Urothelium cell line (cell line): ENCODE measurements around the gene FAM168A.

ENCODE experiments used
- DNase-seq: peaks from one replicate; pipeline ENCODE4 v3.0.0; 2011; ENCODE audit warnings: low spot score, mixed read lengths
- FAIRE-seq: peaks from 2 replicates; lab custom pipeline; 2011; peaks lifted over from hg19 to GRCh38; lab: Jason Lieb, UNC

FAM168A gene

GRCh38 chr11:73597956-73598718 is at the start of gene FAM168A:
FAM168A (minus strand) TSS chr11:73598112; CDS start chr11:73468474, 129,638 bp downstream.
- peak; percentile 97 for DNase-seq
- peak; percentile 63 for FAIRE-seq

GRCh38 chr11:73647459-73648100 is 49.7 kb upstream of the FAM168A start:
- FAIRE-seq: no peak
- peak; percentile 82 for DNase-seq

GRCh38 chr11:73645972-73646631 is 48.2 kb upstream of the FAM168A start, which contains the start of gene PLEKHB1:
PLEKHB1 (plus strand) TSS chr11:73646581; CDS start chr11:73646609, 28 bp downstream.
- DNase-seq: no peak

GRCh38 chr11:73645121-73645969 is 47.4 kb upstream of the FAM168A start:
- FAIRE-seq (no peak), DNase-seq (no peak)

More at GRCh38 chr11:73645972-73646631, 48.2 kb upstream of the FAM168A start, which contains the start of gene PLEKHB1:
- FAIRE-seq: no peak

- FAIRE-seq: no peak
- DNase-seq: no peak
These were observed 43.8 kb upstream of the FAM168A start for GRCh38 chr11:73641668-73642067.

GRCh38 chr11:73640592-73640991 is 42.7 kb upstream of the FAM168A start:
- no peak for DNase-seq
- FAIRE-seq: no peak

- DNase-seq: no peak
- FAIRE-seq: no peak
These were observed 39.1 kb upstream of the FAM168A start for GRCh38 chr11:73637012-73637411.

GRCh38 chr11:73636249-73636648 is 38.3 kb upstream of the FAM168A start:
- no peak for FAIRE-seq

GRCh38 chr11:73635721-73636120 is 37.8 kb upstream of the FAM168A start:
- FAIRE-seq (no peak), DNase-seq (no peak)

More at GRCh38 chr11:73636249-73636648, 38.3 kb upstream of the FAM168A start:
- no peak for DNase-seq

GRCh38 chr11:73633999-73634398 is 36.1 kb upstream of the FAM168A start:
- DNase-seq: no peak
- no peak for FAIRE-seq

- DNase-seq (no peak), FAIRE-seq (no peak)
These were observed 35.1 kb upstream of the FAM168A start for GRCh38 chr11:73632996-73633395.

- FAIRE-seq (no peak), DNase-seq (no peak)
These were observed 32.0 kb upstream of the FAM168A start for GRCh38 chr11:73629907-73630306.

- DNase-seq (peak; percentile 88), FAIRE-seq (no peak)
These were observed 27.9 kb upstream of the FAM168A start for GRCh38 chr11:73625696-73626318.

GRCh38 chr11:73623686-73624085 is 25.8 kb upstream of the FAM168A start:
- no peak for DNase-seq
- no peak for FAIRE-seq

GRCh38 chr11:73622926-73623593 is 25.1 kb upstream of the FAM168A start:
- DNase-seq (no peak), FAIRE-seq (no peak)

- no peak for FAIRE-seq
- no peak for DNase-seq
These were observed 16.7 kb upstream of the FAM168A start for GRCh38 chr11:73614591-73614990.

- peak; percentile 27 for DNase-seq
- FAIRE-seq: no peak
These were observed 14.8 kb upstream of the FAM168A start for GRCh38 chr11:73612601-73613140.

- FAIRE-seq (no peak), DNase-seq (no peak)
These were observed 937 bp upstream of the FAM168A start for GRCh38 chr11:73598719-73599379.
